CD4-positive, alpha-beta T cell treated with Interleukin-4 for 4 hours (primary cell): ENCODE data around the gene ATP11B.

ENCODE experiments used
- DNase-seq: peaks from one replicate; pipeline ENCODE4 v3.0.0-alpha.2; 2020

ATP11B gene

GRCh38 chr3:182959474-182960350 is 166.4 kb downstream of the ATP11B start:
- DNase-seq = no peak

- no peak for DNase-seq
Observed at GRCh38 chr3:182962166-182962565, 168.9 kb downstream of the ATP11B start.

DNA sequence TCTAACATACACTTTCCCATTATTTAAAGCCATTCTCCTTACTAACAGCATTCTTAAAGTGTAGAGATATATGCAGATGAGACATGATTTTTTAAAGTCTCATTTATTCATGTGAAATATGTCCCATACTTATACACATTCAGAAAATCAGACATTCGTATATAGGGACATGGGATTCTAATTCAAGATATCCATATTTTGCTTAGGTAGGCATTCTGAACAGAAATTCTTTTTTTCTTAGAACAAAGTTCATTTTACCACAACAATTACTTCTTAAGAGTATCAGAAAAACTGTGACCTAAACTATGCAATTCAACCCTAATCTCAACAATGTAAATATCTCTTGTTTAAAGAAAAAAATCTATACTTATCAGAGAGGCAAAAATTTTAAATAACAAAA is 170.9 kb downstream of the ATP11B start:
- DNase-seq = no peak

GRCh38 chr3:182965861-182966366 is 172.6 kb downstream of the ATP11B start:
- no peak for DNase-seq

- no peak for DNase-seq
Observed at GRCh38 chr3:182967218-182968204, 174.2 kb downstream of the ATP11B start.

- no peak for DNase-seq
Observed at GRCh38 chr3:182969277-182969676, 176.0 kb downstream of the ATP11B start.

DNA sequence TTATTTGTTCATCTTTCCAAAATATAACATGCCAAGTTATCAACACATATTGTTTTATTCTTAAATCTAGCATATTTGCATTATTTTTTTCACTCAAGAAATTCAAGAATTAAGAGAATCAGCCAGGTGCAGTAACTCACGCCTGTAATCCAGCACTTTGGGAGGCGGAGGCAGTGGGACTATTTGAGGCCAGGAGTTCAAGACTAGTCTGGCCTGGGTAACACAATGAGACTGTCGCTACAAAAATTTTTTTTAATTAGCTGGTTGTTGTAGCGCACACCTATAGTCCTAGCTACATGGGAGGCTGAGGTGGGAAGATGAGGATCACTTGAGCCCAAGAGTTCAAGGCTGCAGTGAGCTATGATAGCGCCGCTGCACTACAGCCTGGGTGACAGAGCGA is 176.5 kb downstream of the ATP11B start:
- DNase-seq = no peak

DNA sequence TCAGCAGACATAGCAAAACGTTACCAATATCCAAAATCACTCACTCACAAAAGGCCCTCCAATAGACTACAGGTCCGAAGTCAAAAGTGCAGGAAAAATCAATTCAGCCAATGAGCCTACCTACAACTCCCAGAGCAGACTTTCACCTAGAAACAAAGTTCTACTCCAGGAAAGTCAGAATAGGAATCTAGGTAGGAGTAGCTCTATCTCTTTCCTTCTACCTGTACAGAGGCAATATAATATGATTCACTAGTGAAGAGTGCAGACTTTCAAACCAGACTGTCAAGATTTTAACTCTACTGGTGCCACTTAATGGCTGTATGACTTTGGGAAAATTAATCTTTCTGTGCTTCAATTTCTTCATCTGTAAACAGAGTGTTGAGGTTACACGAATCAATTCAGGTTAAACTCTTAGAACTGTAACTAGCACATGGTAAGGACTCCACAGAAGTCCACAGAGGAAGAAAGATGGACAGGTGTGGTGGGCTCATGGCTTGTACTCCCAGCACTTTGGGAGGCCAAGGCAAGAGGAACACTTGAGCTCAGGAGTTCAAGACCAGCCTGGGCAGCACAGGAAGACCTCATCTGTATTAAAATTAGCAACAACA is 177.6 kb downstream of the ATP11B start:
- no peak for DNase-seq
